Activated CD4-positive, alpha-beta T cell treated with anti-CD3 and anti-CD28 coated beads, Interleukin-2, amount 50 U/mL, for 4 hours (primary cell): ENCODE measurements around the gene IDH3B.

Experiments
- DNase-seq, 2 experiments: peaks; one replicate each; pipeline ENCODE4 v3.0.0-alpha.2; 2020

IDH3B gene

DNA sequence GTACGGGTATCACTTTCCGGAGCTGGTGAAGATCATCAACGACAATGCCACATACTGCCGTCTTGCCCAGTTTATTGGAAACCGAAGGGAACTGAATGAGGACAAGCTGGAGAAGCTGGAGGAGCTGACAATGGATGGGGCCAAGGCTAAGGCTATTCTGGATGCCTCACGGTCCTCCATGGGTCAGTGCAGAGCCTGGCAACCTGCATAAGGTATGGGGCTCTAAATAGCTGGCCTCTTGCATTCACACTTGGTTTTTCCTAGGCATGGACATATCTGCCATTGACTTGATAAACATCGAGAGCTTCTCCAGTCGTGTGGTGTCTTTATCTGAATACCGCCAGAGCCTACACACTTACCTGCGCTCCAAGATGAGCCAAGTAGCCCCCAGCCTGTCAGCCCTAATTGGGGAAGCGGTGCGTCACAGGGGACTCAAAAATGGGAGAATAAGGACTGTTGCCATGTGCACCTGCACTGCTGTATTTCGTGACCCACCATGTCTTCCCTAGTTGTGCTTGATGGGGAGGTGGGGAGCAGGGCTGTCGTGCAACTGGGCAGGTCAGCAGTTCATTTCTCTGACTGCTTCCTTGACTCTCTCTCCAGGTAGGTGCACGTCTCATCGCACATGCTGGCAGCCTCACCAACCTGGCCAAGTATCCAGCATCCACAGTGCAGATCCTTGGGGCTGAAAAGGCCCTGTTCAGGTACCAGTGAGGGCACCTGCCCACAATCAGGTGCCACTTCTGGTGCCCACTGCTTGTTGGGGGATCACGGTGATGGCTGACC is 8.5 kb downstream of the IDH3B start:
- DNase-seq = no peak

DNA sequence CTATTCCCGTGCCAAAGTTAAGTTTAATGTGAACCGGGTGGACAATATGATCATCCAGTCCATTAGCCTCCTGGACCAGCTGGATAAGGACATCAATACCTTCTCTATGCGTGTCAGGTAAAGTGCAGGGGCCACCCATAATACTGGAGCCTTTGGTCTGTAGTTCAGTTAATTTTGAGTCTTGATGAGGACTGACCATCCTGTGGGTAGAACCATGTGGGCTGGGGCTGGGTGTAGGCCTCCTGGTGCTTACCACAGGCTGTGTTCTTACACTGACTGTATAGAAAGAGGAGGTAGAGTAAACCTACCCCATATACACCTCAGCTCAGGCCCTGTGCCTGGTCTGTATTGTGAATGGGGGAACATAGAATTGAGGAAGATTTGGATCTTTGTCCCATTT is 9.2 kb downstream of the IDH3B start:
- DNase-seq = no peak

DNA sequence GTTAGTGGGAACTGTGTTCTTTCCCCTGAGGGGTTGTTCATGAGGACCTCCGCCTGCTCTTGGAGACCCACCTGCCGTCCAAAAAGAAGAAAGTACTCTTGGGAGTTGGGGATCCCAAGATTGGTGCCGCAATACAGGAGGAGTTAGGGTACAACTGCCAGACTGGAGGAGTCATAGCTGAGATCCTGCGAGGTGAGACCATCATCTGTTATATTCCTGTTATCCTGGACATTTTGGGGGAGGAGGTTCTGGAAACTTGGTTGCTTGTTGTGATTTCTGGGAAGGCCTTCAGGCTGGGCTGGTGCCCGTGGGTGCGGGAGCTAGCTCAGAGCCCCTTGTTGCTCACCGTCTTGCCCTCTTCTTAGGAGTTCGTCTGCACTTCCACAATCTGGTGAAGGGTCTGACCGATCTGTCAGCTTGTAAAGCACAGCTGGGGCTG is 9.6 kb downstream of the IDH3B start:
- DNase-seq = no peak

DNA sequence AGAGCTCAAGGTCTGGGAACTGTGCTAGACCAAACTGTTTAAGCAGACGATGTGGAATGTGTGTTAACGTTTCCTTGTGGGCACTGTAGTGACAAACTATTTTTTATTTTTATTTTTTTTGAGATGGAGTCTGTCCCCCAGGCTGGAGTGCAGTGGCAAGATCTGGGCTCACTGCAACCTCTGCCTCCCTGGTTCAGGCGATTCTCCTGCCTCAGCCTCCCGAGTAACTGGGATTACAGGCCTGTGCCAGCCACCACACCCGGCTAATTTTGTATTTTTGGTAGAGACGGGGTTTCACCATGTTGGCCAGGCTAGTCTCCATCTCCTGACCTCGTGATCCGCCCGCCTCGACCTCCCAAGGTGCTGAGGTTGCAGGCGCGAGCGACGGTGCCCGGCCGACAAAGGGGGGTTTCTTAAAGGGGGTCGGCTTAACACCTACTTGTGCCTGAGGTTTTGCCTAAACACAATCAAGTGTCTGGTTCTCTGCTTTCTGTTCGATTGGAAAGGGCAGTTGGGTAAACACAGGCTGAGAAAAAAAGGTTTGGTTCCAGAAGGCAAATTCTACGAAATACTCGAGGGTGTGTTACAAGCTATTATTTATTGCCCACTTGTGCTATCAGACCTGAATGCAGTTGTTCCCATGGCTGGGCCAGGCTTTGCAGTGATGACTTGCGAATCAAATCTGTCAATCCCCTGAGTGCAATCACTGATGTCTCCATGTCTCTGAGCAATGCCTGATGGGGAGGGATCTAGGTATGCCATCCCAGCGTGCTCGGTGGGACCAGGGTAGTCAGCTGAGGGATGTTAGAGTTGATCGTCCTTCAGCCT is 10.2 kb downstream of the IDH3B start:
- no peak for DNase-seq

DNA sequence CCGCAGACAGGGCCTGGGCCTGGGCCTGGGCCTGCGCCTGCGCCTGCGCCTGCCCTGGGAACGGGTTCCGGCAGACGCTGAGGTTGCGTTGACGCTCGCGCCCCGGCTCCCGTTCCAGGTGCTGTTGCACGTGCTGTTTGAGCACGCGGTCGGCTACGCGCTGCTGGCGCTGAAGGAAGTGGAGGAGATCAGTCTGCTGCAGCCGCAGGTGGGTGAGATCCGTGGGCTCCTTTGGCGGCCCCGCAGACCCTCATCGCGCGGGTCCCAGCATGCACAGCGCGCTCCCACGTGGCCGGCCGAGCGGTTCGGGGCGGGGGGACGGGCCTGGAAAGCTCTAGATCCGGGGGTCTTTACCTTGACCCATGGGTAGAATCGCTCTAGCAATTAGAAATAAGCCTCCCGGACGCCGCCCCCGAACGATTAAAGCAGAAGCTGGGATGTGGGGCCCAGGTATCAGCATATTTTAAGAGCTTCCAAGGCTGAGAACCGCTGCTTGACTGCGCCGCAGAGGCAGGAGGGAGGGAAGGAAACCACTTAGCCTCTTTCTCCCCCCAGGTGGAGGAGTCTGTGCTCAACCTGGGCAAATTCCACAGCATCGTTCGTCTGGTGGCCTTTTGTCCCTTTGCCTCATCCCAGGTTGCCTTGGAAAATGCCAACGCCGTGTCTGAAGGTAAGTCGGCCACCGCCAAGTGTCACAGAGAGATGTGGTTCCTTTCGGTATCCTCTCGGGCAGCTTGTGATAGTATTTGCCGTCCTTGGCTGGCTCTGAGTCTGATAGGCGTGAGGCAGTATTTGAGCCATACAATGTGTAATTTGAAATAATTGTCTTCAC is 11.1 kb downstream of the IDH3B start:
- DNase-seq = peak; percentile 41 to 45

DNA sequence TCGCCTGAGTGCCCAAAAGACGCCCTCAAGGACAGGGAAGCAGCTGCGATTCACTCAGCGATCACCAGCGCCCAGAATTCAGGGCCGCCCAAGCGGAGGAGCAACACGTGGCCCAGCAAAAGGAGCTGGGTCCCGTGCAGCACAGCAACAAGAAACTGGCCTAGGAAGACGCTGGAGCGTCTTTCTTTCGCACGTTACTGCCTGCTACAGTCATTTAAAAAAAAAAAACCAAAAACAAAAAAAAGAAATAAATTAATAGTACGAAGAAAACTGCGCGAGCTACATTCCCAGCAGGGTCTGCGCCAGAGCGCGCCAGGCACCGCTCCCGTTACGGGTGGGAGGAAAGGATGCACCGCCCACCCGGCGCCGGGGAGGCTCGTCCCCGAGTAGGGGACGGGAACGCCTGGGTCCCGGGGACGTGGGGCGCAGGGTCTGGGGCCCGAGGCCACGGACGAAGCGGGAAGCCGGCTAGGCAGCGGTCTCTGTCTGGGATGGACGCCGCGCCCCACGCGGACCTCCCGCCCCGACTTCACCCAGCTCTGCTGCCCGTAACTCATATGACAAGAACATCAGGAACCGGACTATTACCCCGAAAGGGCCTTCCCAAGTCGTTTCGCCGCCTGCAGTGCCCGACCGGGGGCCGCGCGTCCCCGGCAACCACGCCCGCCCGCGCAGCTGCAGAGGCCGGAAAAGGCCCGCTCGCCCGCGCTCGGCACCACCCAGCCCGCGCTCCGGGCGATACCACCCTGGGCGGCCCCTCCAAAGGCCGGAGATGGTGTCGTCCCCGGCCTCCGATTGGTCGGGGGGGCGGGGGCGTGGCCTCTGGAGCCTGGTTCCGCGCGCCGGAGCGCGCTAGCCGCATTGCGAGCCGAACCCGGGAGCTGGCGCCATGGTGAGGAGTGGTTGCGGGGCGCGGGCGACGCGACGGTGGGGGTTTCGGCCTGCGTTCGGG is 12.0 kb downstream of the IDH3B start, which contains the start of gene NOP56:
Gene NOP56 (plus strand): TSS at position 861 of the 952 bp plus-strand sequence. CDS start 29 bp downstream, at position 890.
- peak; percentile 93 for DNase-seq

DNA sequence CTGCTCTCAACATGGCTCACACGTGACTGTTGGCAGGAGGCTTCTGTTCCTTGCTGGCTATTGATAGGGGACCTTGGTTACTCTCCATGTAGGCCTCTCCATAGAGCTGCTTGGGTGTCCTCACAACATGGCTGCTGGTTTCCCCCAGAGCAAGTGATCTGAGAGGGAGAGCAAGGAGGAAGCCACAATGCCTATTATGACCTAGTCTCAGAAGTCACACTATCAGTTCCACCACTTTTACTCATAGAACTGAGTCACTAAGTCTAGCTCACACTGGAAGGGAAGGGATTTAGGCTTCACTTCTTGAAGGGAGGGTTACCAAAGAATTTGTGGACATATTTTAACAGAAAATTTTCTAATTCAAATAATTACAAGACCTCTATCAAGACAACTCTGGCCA is 20.3 kb downstream of the IDH3B start:
- no peak for DNase-seq

DNA sequence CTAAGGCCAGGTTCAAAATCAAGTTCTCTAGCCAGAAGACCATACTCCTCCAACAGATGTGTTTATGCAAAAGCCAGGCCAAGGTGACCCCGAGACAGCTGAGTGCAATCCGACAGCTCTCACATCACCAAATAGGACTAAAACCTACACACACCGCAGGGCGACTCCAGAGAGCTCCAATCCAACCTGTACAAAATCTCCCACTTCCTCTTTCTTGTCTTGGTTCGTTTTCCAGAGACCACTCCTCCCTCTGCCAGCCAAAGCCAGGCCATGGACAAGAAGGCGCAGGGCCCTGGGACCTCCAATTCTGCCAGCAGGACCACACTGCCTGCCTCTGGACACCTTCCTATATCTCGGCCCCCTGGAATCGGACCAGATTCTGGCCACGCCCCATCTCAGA is 23.1 kb downstream of the IDH3B start:
- DNase-seq = no peak

DNA sequence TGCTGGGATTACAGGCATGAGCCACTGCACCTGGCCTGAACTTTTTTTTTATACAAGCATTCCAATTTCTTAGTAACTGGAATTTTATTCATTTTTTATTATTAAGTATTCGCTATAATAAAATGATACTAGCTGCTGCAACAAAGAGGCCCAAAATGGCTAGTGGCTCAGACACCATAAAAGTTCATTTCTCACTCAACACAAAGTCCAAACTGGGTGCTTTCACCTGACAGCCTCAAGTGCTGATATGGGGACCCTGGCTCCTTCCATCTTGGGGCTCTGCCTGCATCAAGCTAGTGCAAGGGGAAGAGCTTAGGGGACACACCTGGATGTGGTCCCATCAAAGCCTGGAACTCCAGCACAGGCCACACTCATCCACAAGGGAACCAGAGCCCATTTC is 23.8 kb downstream of the IDH3B start:
- no peak for DNase-seq

DNA sequence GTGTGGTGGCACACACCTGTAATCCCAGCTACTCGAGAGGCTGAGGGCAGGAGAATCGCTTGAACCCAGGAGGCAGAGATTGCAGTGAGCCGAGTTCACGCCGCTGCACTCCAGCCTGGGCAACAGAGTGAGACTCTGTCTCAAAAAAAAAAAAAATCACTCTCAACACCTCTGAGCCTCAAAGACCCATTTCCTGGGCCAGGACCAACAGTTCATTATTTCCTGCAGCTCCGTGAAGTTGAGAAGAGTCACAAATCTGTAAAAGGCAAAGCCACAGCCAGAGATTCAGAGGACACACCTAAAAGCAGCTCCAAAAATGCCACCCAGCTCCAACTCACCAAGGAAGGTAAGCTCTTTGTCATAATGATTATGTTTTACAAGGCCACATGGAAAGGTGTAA is 26.8 kb downstream of the IDH3B start:
- DNase-seq = no peak

DNA sequence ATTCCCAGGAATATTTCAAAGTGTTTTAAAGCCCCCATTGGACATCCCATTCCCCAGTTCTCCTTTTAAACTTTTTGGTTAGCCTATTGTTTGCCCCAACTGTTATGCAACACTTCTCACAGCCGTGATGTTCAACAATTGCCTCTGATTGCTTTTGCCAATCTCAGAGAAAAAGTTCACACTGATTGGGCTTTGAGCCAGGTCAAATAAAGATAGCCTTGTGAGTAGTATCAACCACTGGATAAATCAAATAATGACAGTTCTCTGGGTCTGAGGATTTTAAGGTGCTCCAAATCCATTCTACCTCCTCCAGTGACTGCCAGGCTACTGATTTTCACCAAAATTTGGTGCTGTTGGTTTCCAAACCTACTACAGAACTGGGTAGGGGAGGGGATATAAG is 30.6 kb downstream of the IDH3B start:
- no peak for DNase-seq

DNA sequence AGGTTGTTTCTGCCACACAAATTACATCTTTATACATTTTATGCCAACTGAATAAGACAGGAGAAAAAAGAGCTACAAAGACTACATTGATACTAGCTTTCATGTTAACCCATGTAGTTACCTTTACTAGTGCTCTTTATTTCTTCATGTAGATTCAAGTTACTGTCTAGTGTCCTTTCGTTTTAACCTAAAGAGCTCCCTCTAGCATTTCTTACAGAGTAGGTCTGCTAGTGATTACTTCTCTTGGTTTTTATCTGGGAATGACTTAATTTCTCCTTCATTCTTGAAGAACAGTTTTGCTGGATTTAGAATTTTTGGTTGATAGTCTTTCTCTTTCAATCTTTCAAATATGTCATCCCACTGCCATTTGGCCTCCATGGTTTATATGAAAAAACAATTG is 32.8 kb downstream of the IDH3B start:
- DNase-seq = no peak

DNA sequence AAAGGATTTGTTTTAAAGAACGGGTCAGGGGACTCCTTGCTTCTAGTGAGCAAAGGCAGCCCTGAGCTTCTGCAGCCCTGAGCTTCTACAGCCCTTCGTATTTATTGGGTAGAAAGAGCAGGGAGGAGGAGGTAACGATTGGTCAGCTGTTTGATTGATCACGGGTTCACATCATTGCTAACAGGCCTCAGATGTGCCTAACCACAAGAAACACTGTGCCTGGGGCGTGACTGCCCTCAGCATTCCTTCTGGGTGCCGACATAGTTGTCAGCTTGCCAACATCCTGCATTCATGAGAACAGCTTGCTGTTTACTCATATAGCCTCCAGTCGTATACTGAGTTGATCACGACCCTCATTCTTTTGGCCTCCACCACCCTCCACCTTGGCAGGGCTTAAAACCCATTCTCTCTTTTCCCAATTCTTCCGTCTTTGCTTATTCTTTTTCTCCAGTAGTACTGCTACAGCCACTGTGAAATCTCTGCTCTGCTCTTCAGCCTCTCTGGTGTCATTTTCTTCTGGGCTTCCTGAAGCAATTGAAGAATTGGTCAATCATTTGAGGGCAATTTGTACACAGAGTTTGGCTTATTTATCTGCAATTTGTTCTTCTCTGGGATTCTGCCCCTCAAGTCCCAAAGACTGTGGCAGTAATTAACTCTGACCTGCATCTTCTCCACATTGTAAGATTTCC is 37.0 kb downstream of the IDH3B start:
- no peak for DNase-seq

DNA sequence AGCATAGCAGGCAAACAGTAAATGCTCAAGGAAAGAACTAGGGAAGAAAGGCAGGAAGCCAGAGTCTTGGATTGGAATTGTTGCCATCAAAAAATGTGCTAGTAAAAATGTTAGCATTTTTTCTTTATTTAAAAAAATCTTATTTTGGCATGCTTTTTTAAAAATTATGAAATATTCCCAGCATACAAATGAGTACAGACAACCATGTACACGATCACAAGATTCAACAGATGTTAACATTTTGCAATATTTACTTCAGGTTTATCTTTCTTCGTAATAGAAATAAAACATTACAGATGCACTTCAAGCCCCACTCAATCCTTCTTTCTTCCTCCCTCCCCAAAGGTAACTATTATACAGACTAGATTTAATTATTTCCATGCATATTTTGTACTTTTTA is 39.0 kb downstream of the IDH3B start:
- no peak for DNase-seq

DNA sequence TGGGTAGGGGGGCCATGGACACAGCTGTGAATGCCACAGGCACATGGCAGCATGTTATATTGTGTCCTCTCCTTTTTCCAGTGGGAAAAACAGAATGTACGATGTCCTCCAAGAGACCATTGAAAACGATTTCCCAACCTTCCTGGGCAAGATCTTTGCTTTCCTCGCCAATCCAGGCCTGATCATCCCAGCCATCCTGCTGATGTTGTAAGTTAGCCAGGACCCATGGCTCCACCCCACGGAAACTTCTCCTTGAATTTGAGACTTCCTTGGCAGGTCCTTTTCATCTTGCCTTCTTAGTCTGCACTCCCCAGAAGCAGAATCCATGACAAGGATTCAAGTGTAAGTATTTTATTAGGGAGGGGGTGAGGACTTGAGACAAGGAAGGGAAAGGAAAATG is 39.8 kb downstream of the IDH3B start:
- no peak for DNase-seq

DNA sequence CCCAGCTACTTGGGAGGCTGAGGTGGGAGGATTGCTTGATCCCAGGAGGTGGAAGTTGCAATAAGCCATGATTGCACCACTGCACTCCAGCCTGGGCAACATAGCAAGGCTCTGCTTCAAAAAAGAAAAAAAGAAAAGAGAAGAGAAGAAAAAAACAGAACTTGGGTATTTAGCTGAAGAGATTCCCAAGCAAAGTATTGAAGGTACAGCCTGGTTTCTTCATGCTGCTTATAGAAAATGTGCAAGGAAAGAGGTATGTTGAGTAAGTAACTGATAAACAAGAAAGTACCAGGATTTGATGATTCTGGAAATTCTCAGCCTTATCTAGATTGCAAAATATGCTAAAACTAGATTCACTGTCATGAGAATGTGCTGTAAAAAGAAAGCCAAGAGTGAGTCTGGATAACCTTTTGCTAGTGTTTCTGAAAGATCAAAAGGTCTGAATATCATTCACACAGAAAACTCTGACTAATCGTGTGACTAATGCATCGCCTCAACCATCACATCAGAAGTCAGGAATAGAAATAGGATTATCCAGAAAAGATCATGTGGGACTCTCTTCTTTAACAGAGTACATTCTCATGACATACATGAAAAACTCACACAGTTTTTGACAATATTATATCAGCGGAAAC is 43.9 kb downstream of the IDH3B start:
- no peak for DNase-seq

DNA sequence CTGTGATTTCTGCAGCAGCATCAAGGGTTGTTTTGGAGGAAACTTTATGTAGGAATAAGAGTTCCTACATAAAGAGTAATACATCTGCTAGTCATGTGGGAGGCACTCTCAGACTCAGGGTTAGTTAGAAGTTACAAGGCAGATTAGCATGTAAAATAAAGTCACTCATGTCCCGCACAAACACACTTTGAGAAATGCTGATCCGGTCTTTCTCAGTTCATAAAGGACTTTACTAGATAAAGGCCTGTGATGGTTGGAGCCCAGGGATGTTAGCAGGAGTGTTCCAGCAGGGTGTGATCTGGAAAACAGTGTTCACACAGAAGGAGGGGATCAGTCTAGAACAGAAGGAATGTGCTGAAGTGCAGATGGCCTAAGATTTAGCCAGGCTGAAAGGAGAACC is 44.7 kb downstream of the IDH3B start:
- no peak for DNase-seq

DNA sequence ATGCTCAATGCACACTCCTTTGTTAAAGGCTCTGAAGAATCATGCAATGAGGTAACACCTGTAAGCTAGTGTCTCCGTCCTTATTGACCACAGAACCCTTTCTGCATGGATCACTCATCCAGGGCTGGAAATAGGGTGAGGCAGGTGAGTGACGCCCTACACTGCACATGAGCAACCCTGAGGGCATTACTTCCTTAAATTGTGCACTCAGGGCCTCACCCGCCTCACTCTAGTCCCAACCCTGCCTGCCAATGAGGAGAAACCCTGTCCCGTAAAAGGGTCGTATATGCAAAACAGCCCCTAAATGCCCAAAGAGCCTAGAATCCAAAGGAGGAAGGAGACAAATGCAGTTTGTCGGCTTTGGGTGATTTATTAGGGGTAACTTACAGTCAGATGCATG is 45.2 kb downstream of the IDH3B start:
- no peak for DNase-seq

DNA sequence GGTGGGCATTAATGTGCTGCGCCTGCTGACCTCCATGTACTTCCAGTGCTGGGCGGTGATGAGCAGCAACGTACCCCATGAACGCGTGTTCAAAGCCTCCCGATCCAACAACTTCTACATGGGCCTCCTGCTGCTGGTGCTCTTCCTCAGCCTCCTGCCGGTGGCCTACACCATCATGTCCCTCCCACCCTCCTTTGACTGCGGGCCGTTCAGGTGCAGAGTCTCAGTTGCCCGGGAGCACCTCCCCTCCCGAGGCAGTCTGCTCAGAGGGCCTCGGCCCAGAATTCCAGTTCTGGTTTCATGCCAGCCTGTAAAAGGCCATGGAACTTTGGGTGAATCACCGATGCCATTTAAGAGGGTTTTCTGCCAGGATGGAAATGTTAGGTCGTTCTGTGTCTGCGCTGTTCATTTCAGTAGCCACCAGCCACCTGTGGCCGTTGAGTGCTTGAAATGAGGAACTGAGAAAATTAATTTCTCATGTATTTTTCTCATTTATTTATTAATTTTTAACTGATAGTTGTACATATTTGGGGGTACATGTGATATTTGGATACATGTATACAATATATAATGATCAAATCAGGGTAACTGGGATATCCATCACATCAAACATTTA is 46.8 kb downstream of the IDH3B start:
- DNase-seq = no peak

DNA sequence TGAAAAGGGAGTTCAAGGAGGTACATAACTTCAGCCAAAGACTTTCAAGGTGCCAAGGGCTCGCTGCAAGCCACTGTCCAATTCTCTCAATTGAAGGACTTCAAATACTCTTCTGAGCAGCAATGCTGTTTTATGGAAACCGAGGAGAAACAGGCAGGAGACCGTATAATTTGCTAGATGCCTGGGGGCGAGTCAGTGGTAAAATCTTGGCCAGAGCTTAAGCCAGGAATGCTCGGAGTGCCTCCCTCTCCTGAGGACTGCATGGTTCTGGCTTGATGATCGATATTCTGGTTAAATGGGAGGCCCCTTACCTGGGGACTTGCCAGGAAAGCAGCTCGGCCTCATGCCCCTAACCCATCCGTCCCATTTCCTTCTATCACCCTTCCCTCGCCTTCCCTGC is 47.4 kb downstream of the IDH3B start:
- no peak for DNase-seq

DNA sequence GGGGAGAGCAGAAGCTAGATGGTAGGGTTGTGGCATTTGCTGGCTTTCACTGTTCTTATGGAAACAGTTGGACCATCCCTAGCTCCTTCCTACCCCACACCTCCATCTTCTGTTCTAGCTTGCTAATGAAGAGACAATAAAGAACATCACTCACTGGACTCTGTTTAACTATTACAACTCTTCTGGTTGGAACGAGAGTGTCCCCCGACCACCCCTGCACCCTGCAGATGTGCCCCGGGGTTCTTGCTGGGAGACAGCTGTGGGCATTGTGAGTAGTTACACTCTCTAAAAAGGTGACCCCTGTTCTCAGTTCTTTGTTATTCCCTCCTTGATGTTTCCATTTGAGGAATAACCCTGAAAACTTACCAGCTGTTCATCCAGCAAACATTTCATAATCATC is 51.9 kb downstream of the IDH3B start:
- DNase-seq = no peak
